Pancreas (tissue), 10 donors: ENCODE measurements around the gene MAP3K12. TPM values are rescaled to one million over a fixed set of nuclear protein-coding genes. Genes with fewer than 3 reads are reported as not detected.
"Not testable (repeated sequence)": the region's sequence is repeated elsewhere in the genome, so short reads cannot be mapped to it uniquely, and the experiment has no call there.

Experiments used
- ATAC-seq, 4 donors: fragments of 200-7000 bp; cut with Tn5 transposase; one replicate each; pipeline versions ENCODE4 v1.8.0 to v1.9.1; 2020; ENCODE audit warnings: mild to moderate bottlenecking in 4 of 4, moderate library complexity in 4 of 4
- DNase-seq, 6 donors: peaks; one replicate each; pipeline ENCODE4 v3.0.0-alpha.2; 2020
- FAIRE-seq: peaks from 2 replicates; lab custom pipeline; 2012; peaks lifted over from hg19 to GRCh38; lab: Jason Lieb, UNC
- H3K27ac ChIP-seq, 4 donors: fragments of 200-600 bp; sonication (generic); 1 replicate in 3 of 4; 2 replicates in 1 of 4; pipeline versions ENCODE4 v1.5.0 to v1.8.0; 2020
- H3K27me3 ChIP-seq, 4 donors: fragments of 200-600 bp; one replicate each; pipeline ENCODE4 v1.8.0; 2021
- H3K36me3 ChIP-seq, 3 donors: fragments of 200-600 bp; sonication (generic) in 1 of 3; one replicate each; pipeline versions ENCODE4 v1.5.0 to v1.8.0; 2020 to 2021
- H3K4me1 ChIP-seq, 3 donors: fragments of 200-600 bp; one replicate each; pipeline ENCODE4 v1.8.0; 2021
- H3K4me3 ChIP-seq, 4 donors: fragments of 200-600 bp; sonication (generic) in 2 of 4; one replicate each; pipeline versions ENCODE4 v1.5.0 to v1.8.0; 2020 to 2021
- H3K9me3 ChIP-seq, 4 donors: fragments of 200-600 bp; one replicate each; pipeline ENCODE4 v1.8.0; 2021
- CTCF ChIP-seq, 4 donors: fragments of 200-600 bp; sonication (generic) in 3 of 4; IDR thresholded peaks; one replicate each; pipeline versions ENCODE4 v1.5.0 to v1.8.0; 2021; ENCODE audit warnings: antibody characterized with exemption in 4 of 4
- WGBS, 2 donors: extraction: QIAGEN DNeasy Blood & Tissue Kit; methylation state at CpG; one replicate each; pipeline ENCODE4 v1.1.7; 2013; 5-methylcytosine and 5-hydroxymethylcytosine counted together
- intact Hi-C, 3 donors: fragments of 100-400 bp; cut with DNase I; formaldehyde crosslinking; loops; one replicate each; pipeline versions ENCODE4 v1.11.1 to v1.14.2; 2022
- polyA plus RNA-seq, 2 donors: library from polyadenylated mRNA; stranded (reverse); fragments of 200-250 nt; gene quantifications; one replicate each; pipeline ENCODE4 v1.2.3, GENCODE V29; 2013
- total RNA-seq, 6 donors: library from RNA; stranded (reverse); fragmentation: NEBNext Ultra II Directional in 4 of 6; extraction: Animal tissue kit (Norgen Biotek cat#: 25700) in 4 of 6; gene quantifications; one replicate each; pipeline versions ENCODE4 v1.2.1 to v1.2.4, GENCODE V29; 2021 to 2023
- donor health status: healthy with polysubstance abuse.
- donor health status: DM: no; HTN: no; CAD: no; lungs with moderate emphysema.
- donor health status: DM: no; HTN: no; CAD: no.
- donor health status: control.
- donor health status: control.
- donor health status: Bipolar disorder and iron deficiency.
- donor health status: DM: yes; HTN: yes; CAD: no.
- donor health status: DM: no; HTN: no; CAD: no.
- donor health status: DM: no; HTN: no; CAD: no.
- donor health status: DM: yes; HTN: yes; CAD: no.

Gene MAP3K12
- total RNA-seq (1 to 10 TPM; 2.3 to 9.9 (median 4.1) TPM), polyA plus RNA-seq (10 to 100 TPM; 20.3 to 24.9 TPM)

- DNase-seq (peak; percentile 52 to 82 (median 64)), FAIRE-seq (no peak), ATAC-seq (peak in 2 of 4 donors; percentile 1 to 5)
- peak within 1 kb of the TSS; percentile 23 to 80 (median 54) for H3K4me3 ChIP-seq
- no peaks in the 10 kb centered on the region for H3K36me3 ChIP-seq
- peaks cover 0 to 23% (median 7%) of the 10 kb centered on the region in 3 donors for H3K4me1 ChIP-seq
- no peaks in the 10 kb centered on the region for H3K9me3 ChIP-seq
- peak within 1 kb of the TSS; percentile 96 to 99 (median 98) for H3K27ac ChIP-seq
- 2 to 3% methylated on average over 48 to 51 of the region's 51 CpGs for WGBS, 2 donors
- TF ChIP-seq CTCF (IDR thresholded peaks at IDR 0.05) = no peak
- no peaks in the 10 kb centered on the region for H3K27me3 ChIP-seq
- intact Hi-C loops = no loop called here
Measured at GRCh38 chr12:53499266-53500141, at the start of gene MAP3K12. MAP3K12 (minus strand) TSS chr12:53499458; CDS start chr12:53487391, 12,067 bp downstream.

- intact Hi-C loops = loop anchor here in 1 of 3 donors (5.0 kb wide), 1 partner anchor 124 kb away; no protein-coding TSS in a partner anchor
- 96 to 98% methylated on average over 6 of the region's 6 CpGs for WGBS, 2 donors
- FAIRE-seq, H3K27ac ChIP-seq, DNase-seq, H3K9me3 ChIP-seq, H3K4me3 ChIP-seq, H3K4me1 ChIP-seq, ATAC-seq, H3K27me3 ChIP-seq: not testable (repeated sequence)
- H3K36me3 ChIP-seq = peaks cover 0 to 21% (median 11%) of the 10 kb centered on the region in 3 donors
Measured at GRCh38 chr12:53548354-53548753, 49.1 kb upstream of the MAP3K12 start.

GRCh38 chr12:53543539-53543938, 44.3 kb upstream of the MAP3K12 start:
- 28 to 29% methylated on average over 5 of the region's 5 CpGs for WGBS, 2 donors
- H3K4me1 ChIP-seq = peaks cover 8 to 12% (median 11%) of the 10 kb centered on the region in 3 donors
- intact Hi-C loops = loop anchor here in 1 of 3 donors (5.0 kb wide), 1 partner anchor 134 kb away; the partner anchor contains the start of gene ATP5MC2

GRCh38 chr12:53539526-53539925, 40.3 kb upstream of the MAP3K12 start:
- WGBS, 2 donors = 95 to 96% methylated on average over 3 of the region's 3 CpGs
- Histone ChIP-seq H3K4me1 (peaks cover 13 to 24% (median 19%) of the 10 kb centered on the region in 3 donors), H3K27ac (peak overlapping the region in 2 of 4 donors; percentile 81 to 88), H3K4me3 (no peak overlapping the region), H3K9me3 (no peaks in the 10 kb centered on the region), H3K27me3 (no peaks in the 10 kb centered on the region), H3K36me3 (peaks cover 0 to 45% (median 18%) of the 10 kb centered on the region in 3 donors)
- FAIRE-seq = no peak
- ATAC-seq = no peak
- TF ChIP-seq CTCF (IDR thresholded peaks at IDR 0.05) = no peak
- DNase-seq = no peak
- intact Hi-C loops = no loop called here

More at GRCh38 chr12:53543539-53543938, 44.3 kb upstream of the MAP3K12 start:
- peak overlapping the region in 2 of 4 donors; percentile 34 to 66 for H3K27ac ChIP-seq
- H3K27me3 ChIP-seq = no peaks in the 10 kb centered on the region
- no peaks in the 10 kb centered on the region for H3K9me3 ChIP-seq
- peak in 3 of 4 donors; percentile 38 to 61 (median 54) for TF ChIP-seq CTCF (IDR thresholded peaks at IDR 0.05)
- no peak overlapping the region for H3K4me3 ChIP-seq
- peak; percentile 51 to 93 (median 89) for ATAC-seq
- H3K36me3 ChIP-seq = peaks cover 0 to 20% (median 0%) of the 10 kb centered on the region in 3 donors
- peak in 3 of 6 donors; percentile 29 to 49 (median 31) for DNase-seq
- no peak for FAIRE-seq

GRCh38 chr12:53538209-53538689, 39.0 kb upstream of the MAP3K12 start:
- DNase-seq (peak in 3 of 6 donors; percentile 19 to 53 (median 40)), ATAC-seq (peak; percentile 88 to 93 (median 92)), FAIRE-seq (peak; percentile 5)
- Histone ChIP-seq H3K4me1 (peaks cover 13 to 24% (median 19%) of the 10 kb centered on the region in 3 donors), H3K27me3 (no peaks in the 10 kb centered on the region), H3K27ac (peak overlapping the region; percentile 10 to 88 (median 62)), H3K36me3 (peaks cover 0 to 58% (median 20%) of the 10 kb centered on the region in 3 donors), H3K4me3 (no peak overlapping the region), H3K9me3 (no peaks in the 10 kb centered on the region)
- WGBS, 2 donors = 5 to 6% methylated on average over 1 of the region's 1 CpG
- no peak for TF ChIP-seq CTCF (IDR thresholded peaks at IDR 0.05)
- intact Hi-C loops = no loop called here
